ENCODE data around the gene TKFC.
"Not testable (repeated sequence)": the region's sequence is repeated elsewhere in the genome, so short reads cannot be mapped to it uniquely, and the experiment has no call there.

Gene TKFC

GRCh38 chr11:61369372-61370348 is 36.6 kb downstream of the TKFC start:
- no peak for DNase-seq

GRCh38 chr11:61370349-61371005 is 37.4 kb downstream of the TKFC start:
- DNase-seq = no peak

- DNase-seq = no peak
Observed at GRCh38 chr11:61372659-61373420, 39.8 kb downstream of the TKFC start.

GRCh38 chr11:61375761-61376108 is 42.7 kb downstream of the TKFC start:
- no peak for DNase-seq

GRCh38 chr11:61377461-61378160 is 44.6 kb downstream of the TKFC start:
- no peak for DNase-seq

GRCh38 chr11:61378713-61379313 is 45.8 kb downstream of the TKFC start:
- DNase-seq = no peak

- DNase-seq = no peak
Observed at GRCh38 chr11:61380884-61381283, 47.9 kb downstream of the TKFC start.

- DNase-seq = not testable (repeated sequence)
Observed at GRCh38 chr11:61383859-61384258, 50.8 kb downstream of the TKFC start.

- no peak for DNase-seq
Observed at GRCh38 chr11:61384271-61385242, 51.5 kb downstream of the TKFC start.

GRCh38 chr11:61390161-61390560 is 57.1 kb downstream of the TKFC start:
- no peak for DNase-seq

GRCh38 chr11:61392981-61393595 is 60.1 kb downstream of the TKFC start:
- peak in 1 of 2 experiments; percentile 20 for DNase-seq
